Activated CD4-positive, alpha-beta T cell treated with anti-CD3 and anti-CD28 coated beads for 36 hours (primary cell): ENCODE data around the gene CRYBA1. TPM values are rescaled to one million over a fixed set of nuclear protein-coding genes. Genes with fewer than 3 reads are reported as not detected.
"Not testable (repeated sequence)": the region's sequence is repeated elsewhere in the genome, so short reads cannot be mapped to it uniquely, and the experiment has no call there.

Source experiments
- ATAC-seq: fragments of 200-7000 bp; cut with Tn5 transposase; one replicate; pipeline ENCODE4 v1.10.0; 2021; ENCODE audit warnings: mild to moderate bottlenecking, moderate library complexity
- CTCF ChIA-PET: fragments of 350-600 bp; sonication (Branson Sonifier 250); formaldehyde crosslinking; loops from one replicate; lab custom pipeline; 2021; ENCODE audit warnings: antibody characterized with exemption; lab: Charles Lee
- POLR2A ChIA-PET: fragments of 350-600 bp; sonication (Branson Sonifier 250); formaldehyde crosslinking; loops from one replicate; lab custom pipeline; 2021; ENCODE audit warnings: antibody characterized with exemption, inconsistent platforms; lab: Charles Lee
- DNase-seq: peaks from one replicate; pipeline ENCODE4 v3.0.0-alpha.2; 2020
- H3K27ac Mint-ChIP-seq: one replicate; pipeline ENCODE4 v1.8.0; 2021; ENCODE audit warnings: mixed read lengths
- H3K27me3 Mint-ChIP-seq: one replicate; pipeline ENCODE4 v1.8.0; 2021; ENCODE audit warnings: mixed read lengths
- H3K36me3 Mint-ChIP-seq: one replicate; pipeline ENCODE4 v1.8.0; 2021; ENCODE audit warnings: low read depth, mixed read lengths
- H3K4me1 Mint-ChIP-seq: one replicate; pipeline ENCODE4 v1.8.0; 2021; ENCODE audit warnings: mixed read lengths
- H3K4me3 Mint-ChIP-seq: one replicate; pipeline ENCODE4 v1.8.0; 2021; ENCODE audit warnings: mild to moderate bottlenecking, moderate library complexity, mixed read lengths
- H3K9me3 Mint-ChIP-seq: one replicate; pipeline ENCODE4 v1.8.0; 2021; ENCODE audit warnings: low read depth, mixed read lengths
- intact Hi-C, 2 experiments: fragments of 100-400 bp; cut with DNase I in 1 of 2; cut with micrococcal nuclease in 1 of 2; formaldehyde crosslinking; loops; one replicate each; pipeline versions ENCODE4 v1.14.2 to v1.15.1; 2022 to 2024; cut with DNase I, micrococcal nuclease
- total RNA-seq, 2 experiments: library from RNA; stranded (reverse); gene quantifications; one replicate each; pipeline ENCODE4 v1.2.3, GENCODE V29; 2021

The CRYBA1 gene
- total RNA-seq, 2 experiments from 2014 or later = not detected

- ATAC-seq (no peak), DNase-seq (no peak)
- no peaks in the 10 kb centered on the region for H3K9me3 Mint-ChIP-seq
- H3K27me3 Mint-ChIP-seq = no peaks in the 10 kb centered on the region
- H3K4me1 Mint-ChIP-seq = peaks cover 6% of the 10 kb centered on the region
- CTCF ChIA-PET = interaction anchor here (0.7 to 1.5 kb wide), 4 partner anchors 8 to 76 kb away, joined by 3 to 5 read pairs (median 3); no protein-coding TSS in a partner anchor
- intact Hi-C loops = no loop called here
- no peak overlapping the region for H3K27ac Mint-ChIP-seq
- H3K36me3 Mint-ChIP-seq = no peaks in the 10 kb centered on the region
- no peak overlapping the region for H3K4me3 Mint-ChIP-seq
- POLR2A ChIA-PET = no interaction called here
Measured at GRCh38 chr17:29215174-29215573, 31.5 kb upstream of the CRYBA1 start.

- no peak overlapping the region for H3K27ac Mint-ChIP-seq
- intact Hi-C loops = no loop called here
- no peaks in the 10 kb centered on the region for H3K27me3 Mint-ChIP-seq
- no peaks in the 10 kb centered on the region for H3K36me3 Mint-ChIP-seq
- H3K4me3 Mint-ChIP-seq = no peak overlapping the region
- no peak for DNase-seq
- no peak for ATAC-seq
- POLR2A ChIA-PET = no interaction called here
- CTCF ChIA-PET = interaction anchor here (0.7 to 7.6 kb wide), 5 partner anchors 8 to 92 kb away, joined by 3 to 136 read pairs (median 4); no protein-coding TSS in a partner anchor
- H3K9me3 Mint-ChIP-seq = no peaks in the 10 kb centered on the region
- peaks cover 6% of the 10 kb centered on the region for H3K4me1 Mint-ChIP-seq
Measured at GRCh38 chr17:29215717-29216116, 30.9 kb upstream of the CRYBA1 start.

- ATAC-seq = no peak
- DNase-seq = no peak
- Mint-ChIP-seq H3K36me3 (no peaks in the 10 kb centered on the region), H3K9me3 (no peaks in the 10 kb centered on the region), H3K27me3 (no peaks in the 10 kb centered on the region), H3K4me1 (peaks cover 6% of the 10 kb centered on the region), H3K4me3 (no peak overlapping the region), H3K27ac (no peak overlapping the region)
- ChIA-PET CTCF (interaction anchor here (0.7 to 7.6 kb wide), 8 partner anchors 9 to 251 kb away, joined by 3 to 136 read pairs (median 4); partner anchors contain the start of gene MYO18A), POLR2A (no interaction called here)
- intact Hi-C loops = no loop called here
Measured at GRCh38 chr17:29216181-29216580, 30.5 kb upstream of the CRYBA1 start.

- H3K27me3 Mint-ChIP-seq = no peaks in the 10 kb centered on the region
Measured at GRCh38 chr17:29216856-29217255, 29.8 kb upstream of the CRYBA1 start.

GRCh38 chr17:29219378-29220047 is 27.1 kb upstream of the CRYBA1 start:
- intact Hi-C loops = loop anchor here (1.0 to 2.0 kb wide), 5 partner anchors 39 to 95 kb away; partner anchors contain the start of gene MYO18A (in 1 of the 2)
- peak; percentile 85 for DNase-seq
- CTCF ChIA-PET = interaction anchor here (0.5 to 7.6 kb wide), 52 partner anchors 8 to 1149 kb away, joined by 3 to 136 read pairs (median 4); partner anchors contain the start of gene MYO18A
- no peaks in the 10 kb centered on the region for H3K27me3 Mint-ChIP-seq
- peak overlapping the region; percentile 17 for H3K4me3 Mint-ChIP-seq
- no peaks in the 10 kb centered on the region for H3K9me3 Mint-ChIP-seq
- H3K36me3 Mint-ChIP-seq = no peaks in the 10 kb centered on the region
- peak; percentile 97 for ATAC-seq
- peaks cover 6% of the 10 kb centered on the region for H3K4me1 Mint-ChIP-seq
- POLR2A ChIA-PET = interaction anchor here (0.6 kb wide), 1 partner anchor 33 kb away, joined by 3 read pairs; no protein-coding TSS in a partner anchor
- H3K27ac Mint-ChIP-seq = no peak overlapping the region

More at GRCh38 chr17:29216856-29217255, 29.8 kb upstream of the CRYBA1 start:
- DNase-seq (no peak), ATAC-seq (no peak)
- no peak overlapping the region for H3K4me3 Mint-ChIP-seq
- intact Hi-C loops = no loop called here
- H3K36me3 Mint-ChIP-seq = no peaks in the 10 kb centered on the region
- ChIA-PET CTCF (interaction anchor here (0.6 to 7.6 kb wide), 11 partner anchors 11 to 251 kb away, joined by 3 to 136 read pairs (median 4); partner anchors contain the start of gene MYO18A), POLR2A (no interaction called here)
- no peak overlapping the region for H3K27ac Mint-ChIP-seq
- no peaks in the 10 kb centered on the region for H3K9me3 Mint-ChIP-seq
- peaks cover 6% of the 10 kb centered on the region for H3K4me1 Mint-ChIP-seq

- POLR2A ChIA-PET, ATAC-seq, H3K27ac Mint-ChIP-seq, H3K4me3 Mint-ChIP-seq, H3K9me3 Mint-ChIP-seq, intact Hi-C loops, H3K27me3 Mint-ChIP-seq, H3K36me3 Mint-ChIP-seq, DNase-seq: not testable (repeated sequence)
- CTCF ChIA-PET = interaction anchor here (1.0 to 7.6 kb wide), 4 partner anchors 28 to 106 kb away, joined by 3 to 136 read pairs (median 18); no protein-coding TSS in a partner anchor
- H3K4me1 Mint-ChIP-seq = peaks cover 11% of the 10 kb centered on the region
Measured at GRCh38 chr17:29221338-29221737, 25.3 kb upstream of the CRYBA1 start.

GRCh38 chr17:29225396-29225795 is 21.3 kb upstream of the CRYBA1 start:
- intact Hi-C loops = no loop called here
- POLR2A ChIA-PET = no interaction called here
- peaks cover 5% of the 10 kb centered on the region for H3K4me1 Mint-ChIP-seq
- no peaks in the 10 kb centered on the region for H3K9me3 Mint-ChIP-seq
- peaks cover 2% of the 10 kb centered on the region for H3K27me3 Mint-ChIP-seq
- CTCF ChIA-PET = interaction anchor here (0.7 to 2.2 kb wide), 7 partner anchors 10 to 108 kb away, joined by 3 to 7 read pairs (median 5); no protein-coding TSS in a partner anchor
- H3K4me3 Mint-ChIP-seq = no peak overlapping the region
- ATAC-seq (no peak), DNase-seq (no peak)
- H3K27ac Mint-ChIP-seq = no peak overlapping the region
- no peaks in the 10 kb centered on the region for H3K36me3 Mint-ChIP-seq

GRCh38 chr17:29233301-29233700 is 13.4 kb upstream of the CRYBA1 start:
- intact Hi-C loops = no loop called here
- Mint-ChIP-seq H3K36me3 (no peaks in the 10 kb centered on the region), H3K4me3 (no peak overlapping the region), H3K27ac (no peak overlapping the region), H3K4me1 (no peaks in the 10 kb centered on the region), H3K9me3 (no peaks in the 10 kb centered on the region), H3K27me3 (peaks cover 2% of the 10 kb centered on the region)
- POLR2A ChIA-PET = no interaction called here
- DNase-seq (no peak), ATAC-seq (no peak)
- CTCF ChIA-PET = interaction anchor here (0.6 to 1.8 kb wide), 5 partner anchors 10 to 173 kb away, joined by 3 to 4 read pairs (median 3); no protein-coding TSS in a partner anchor

- intact Hi-C loops, POLR2A ChIA-PET: not testable (repeated sequence)
- CTCF ChIA-PET = interaction anchor here (1.0 kb wide), 1 partner anchor 15 kb away, joined by 4 read pairs; no protein-coding TSS in a partner anchor
Measured at GRCh38 chr17:29234972-29235371, 11.7 kb upstream of the CRYBA1 start.

GRCh38 chr17:29235904-29236303 is 10.8 kb upstream of the CRYBA1 start:
- peaks cover 6% of the 10 kb centered on the region for H3K4me1 Mint-ChIP-seq
- H3K36me3 Mint-ChIP-seq = no peaks in the 10 kb centered on the region
- POLR2A ChIA-PET = no interaction called here
- no peak for DNase-seq
- no peak for ATAC-seq
- intact Hi-C loops = no loop called here
- H3K4me3 Mint-ChIP-seq = no peak overlapping the region
- no peaks in the 10 kb centered on the region for H3K9me3 Mint-ChIP-seq
- no peak overlapping the region for H3K27ac Mint-ChIP-seq
- CTCF ChIA-PET = interaction anchor here (1.0 kb wide), 1 partner anchor 16 kb away, joined by 4 read pairs; no protein-coding TSS in a partner anchor
- H3K27me3 Mint-ChIP-seq = no peaks in the 10 kb centered on the region

More at GRCh38 chr17:29234972-29235371, 11.7 kb upstream of the CRYBA1 start:
- not testable (repeated sequence) for H3K27me3 Mint-ChIP-seq, H3K4me1 Mint-ChIP-seq, H3K27ac Mint-ChIP-seq, H3K36me3 Mint-ChIP-seq, ATAC-seq, H3K4me3 Mint-ChIP-seq, DNase-seq, H3K9me3 Mint-ChIP-seq

- DNase-seq = no peak
- Mint-ChIP-seq H3K27ac (no peak overlapping the region), H3K27me3 (no peaks in the 10 kb centered on the region), H3K36me3 (no peaks in the 10 kb centered on the region), H3K9me3 (no peaks in the 10 kb centered on the region), H3K4me1 (peaks cover 14% of the 10 kb centered on the region), H3K4me3 (no peak overlapping the region)
- ChIA-PET CTCF (interaction anchor here (0.7 to 1.5 kb wide), 6 partner anchors 10 to 273 kb away, joined by 3 to 8 read pairs (median 4); no protein-coding TSS in a partner anchor), POLR2A (no interaction called here)
- ATAC-seq = no peak
- intact Hi-C loops = no loop called here
Measured at GRCh38 chr17:29237476-29238132, 9.1 kb upstream of the CRYBA1 start.
